Left lung (tissue), 10 donors: Measurements from ENCODE around the gene DNAJA4. TPM values are rescaled to one million over a fixed set of nuclear protein-coding genes. Genes with fewer than 3 reads are reported as not detected.

Source experiments
- ATAC-seq: fragments of 200-7000 bp; cut with Tn5 transposase; one replicate; pipeline ENCODE4 v1.9.1; 2020; ENCODE audit warnings: moderate library complexity
- DNase-seq, 4 donors: peaks; one replicate each; pipeline ENCODE4 v3.0.0-alpha.2; 2013 to 2020
- H3K27ac ChIP-seq, 2 donors: fragments of 200-600 bp; sonication (generic) in 1 of 2; one replicate each; pipeline versions ENCODE4 v1.5.0 to v1.8.0; 2020 to 2021
- H3K27me3 ChIP-seq, 2 donors: fragments of 200-600 bp; sonication (generic) in 1 of 2; one replicate each; pipeline versions ENCODE4 v1.5.0 to v1.8.0; 2020 to 2021
- H3K36me3 ChIP-seq, 2 donors: fragments of 200-600 bp; sonication (generic) in 1 of 2; one replicate each; pipeline versions ENCODE4 v1.5.0 to v1.8.0; 2020 to 2021
- H3K4me1 ChIP-seq, 2 donors: fragments of 200-600 bp; one replicate each; pipeline ENCODE4 v1.8.0; 2021
- H3K4me3 ChIP-seq, 2 donors: fragments of 200-600 bp; sonication (generic) in 1 of 2; one replicate each; pipeline versions ENCODE4 v1.5.0 to v1.8.0; 2020 to 2021; ENCODE audit warnings: mild to moderate bottlenecking in 1 of 2
- H3K9me3 ChIP-seq, 2 donors: fragments of 200-600 bp; sonication (generic) in 1 of 2; one replicate each; pipeline versions ENCODE4 v1.5.0 to v1.8.0; 2020 to 2021
- CTCF ChIP-seq, 2 donors: fragments of 200-600 bp; sonication (generic) in 1 of 2; IDR thresholded peaks; one replicate each; pipeline versions ENCODE4 v1.5.0 to v1.8.0; 2021; ENCODE audit warnings: antibody characterized with exemption in 2 of 2
- intact Hi-C, 2 donors: fragments of 100-400 bp; cut with DNase I; formaldehyde crosslinking; loops; one replicate each; pipeline versions ENCODE4 v1.11.2 to v1.14.2; 2022
- polyA plus RNA-seq, 6 donors: library from polyadenylated mRNA; unstranded; fragments of 120-200 nt; gene quantifications; one replicate each; pipeline ENCODE4 v1.2.1, GENCODE V29; 2013; ENCODE audit not compliant: insufficient read length in 6 of 6
- total RNA-seq, 2 donors: library from RNA; stranded (reverse); fragmentation: NEBNext Ultra II Directional; extraction: Animal tissue kit (Norgen Biotek cat#: 25700); gene quantifications; one replicate each; pipeline ENCODE4 v1.2.1, GENCODE V29; 2021
- donor health status: DM: no; HTN: yes; CAD: no.
- donor health status: DM: no; HTN: no; CAD: no.

The DNAJA4 gene
- total and polyA plus RNA-seq, 8 donors, result 17.2 to 45.3 (median 34.2) TPM

GRCh38 chr15:78316283-78317083 is 52.1 kb downstream of the DNAJA4 start:
- no peaks in the 10 kb centered on the region for H3K27me3 ChIP-seq
- DNase-seq (no peak), ATAC-seq (no peak)
- H3K9me3 ChIP-seq, result no peaks in the 10 kb centered on the region
- H3K27ac ChIP-seq, result no peak overlapping the region
- H3K4me1 ChIP-seq, result no peaks in the 10 kb centered on the region
- intact Hi-C loops, result no loop called here
- H3K4me3 ChIP-seq, result no peak overlapping the region
- TF ChIP-seq CTCF (IDR thresholded peaks at IDR 0.05), result no peak
- no peaks in the 10 kb centered on the region for H3K36me3 ChIP-seq

- Histone ChIP-seq H3K4me1 (no peaks in the 10 kb centered on the region), H3K27ac (no peak overlapping the region), H3K27me3 (no peaks in the 10 kb centered on the region), H3K9me3 (no peaks in the 10 kb centered on the region), H3K4me3 (no peak overlapping the region), H3K36me3 (no peaks in the 10 kb centered on the region)
- no peak for TF ChIP-seq CTCF (IDR thresholded peaks at IDR 0.05)
- DNase-seq (no peak), ATAC-seq (peak; percentile 38)
- intact Hi-C loops, result no loop called here
Observed at GRCh38 chr15:78317145-78317836, 52.9 kb downstream of the DNAJA4 start.

GRCh38 chr15:78319588-78319987 is 55.2 kb downstream of the DNAJA4 start:
- Histone ChIP-seq H3K4me1 (no peaks in the 10 kb centered on the region), H3K9me3 (no peaks in the 10 kb centered on the region), H3K27ac (no peak overlapping the region), H3K27me3 (no peaks in the 10 kb centered on the region), H3K36me3 (no peaks in the 10 kb centered on the region), H3K4me3 (no peak overlapping the region)
- DNase-seq (no peak), ATAC-seq (no peak)
- intact Hi-C loops, result no loop called here
- no peak for TF ChIP-seq CTCF (IDR thresholded peaks at IDR 0.05)

GRCh38 chr15:78320183-78320582 is 55.8 kb downstream of the DNAJA4 start:
- DNase-seq (no peak), ATAC-seq (no peak)
- no peak overlapping the region for H3K4me3 ChIP-seq
- intact Hi-C loops, result no loop called here
- no peaks in the 10 kb centered on the region for H3K4me1 ChIP-seq
- no peak for TF ChIP-seq CTCF (IDR thresholded peaks at IDR 0.05)
- H3K27me3 ChIP-seq, result no peaks in the 10 kb centered on the region
- H3K36me3 ChIP-seq, result no peaks in the 10 kb centered on the region
- no peak overlapping the region for H3K27ac ChIP-seq
- H3K9me3 ChIP-seq, result no peaks in the 10 kb centered on the region

GRCh38 chr15:78321041-78321570 is 56.7 kb downstream of the DNAJA4 start:
- no peaks in the 10 kb centered on the region for H3K9me3 ChIP-seq
- TF ChIP-seq CTCF (IDR thresholded peaks at IDR 0.05), result no peak
- no peaks in the 10 kb centered on the region for H3K27me3 ChIP-seq
- H3K4me3 ChIP-seq, result no peak overlapping the region
- no peaks in the 10 kb centered on the region for H3K4me1 ChIP-seq
- ATAC-seq (no peak), DNase-seq (no peak)
- H3K36me3 ChIP-seq, result no peaks in the 10 kb centered on the region
- intact Hi-C loops, result no loop called here
- no peak overlapping the region for H3K27ac ChIP-seq
